Cerebellar cortex (tissue), 1 donor: ENCODE results near the gene AIFM3.
A peak's percentile ranks its signal among the peaks of the same experiment; 100 is the strongest.
"Not testable (repeated sequence)": the region's sequence is repeated elsewhere in the genome, so short reads cannot be mapped to it uniquely, and the experiment has no call there.

Experiments used
- DNase-seq: peaks from one replicate; pipeline ENCODE4 v3.0.0-alpha.2; 2015; ENCODE audit warnings: low spot score

Gene AIFM3

DNA sequence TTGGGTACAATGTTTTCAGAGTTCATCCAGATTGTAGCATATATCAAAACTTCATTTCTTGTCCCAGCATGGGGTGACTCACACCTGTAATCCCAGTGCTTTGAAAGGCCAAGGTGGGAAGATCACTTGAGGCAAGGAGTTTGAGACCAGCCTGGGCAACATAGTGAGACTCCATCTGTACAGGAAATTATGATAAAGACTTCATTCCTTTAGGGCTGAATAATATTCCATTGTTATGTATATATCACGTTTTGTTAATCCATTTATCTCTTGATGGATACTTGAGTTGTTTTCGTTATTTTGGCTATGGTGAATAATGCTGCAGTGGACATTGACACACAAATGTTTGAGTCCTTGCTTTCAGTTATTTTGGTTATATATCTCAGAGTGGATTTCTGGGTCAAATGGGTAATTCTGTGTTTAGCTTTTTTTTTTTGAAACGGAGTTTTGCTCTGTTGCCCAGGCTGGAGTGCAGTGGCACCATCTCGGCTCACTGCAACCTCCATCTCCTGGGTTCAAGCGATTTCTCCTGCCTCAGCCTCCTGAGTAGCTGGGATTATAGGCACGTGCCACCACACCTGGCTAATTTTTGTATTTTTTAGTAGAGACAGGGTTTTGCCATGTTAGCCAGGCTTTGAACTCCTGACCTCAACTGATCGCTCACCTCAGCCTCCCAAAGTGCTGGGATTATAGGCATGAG, 24.7 kb upstream of the AIFM3 start:
- not testable (repeated sequence) for DNase-seq

DNA sequence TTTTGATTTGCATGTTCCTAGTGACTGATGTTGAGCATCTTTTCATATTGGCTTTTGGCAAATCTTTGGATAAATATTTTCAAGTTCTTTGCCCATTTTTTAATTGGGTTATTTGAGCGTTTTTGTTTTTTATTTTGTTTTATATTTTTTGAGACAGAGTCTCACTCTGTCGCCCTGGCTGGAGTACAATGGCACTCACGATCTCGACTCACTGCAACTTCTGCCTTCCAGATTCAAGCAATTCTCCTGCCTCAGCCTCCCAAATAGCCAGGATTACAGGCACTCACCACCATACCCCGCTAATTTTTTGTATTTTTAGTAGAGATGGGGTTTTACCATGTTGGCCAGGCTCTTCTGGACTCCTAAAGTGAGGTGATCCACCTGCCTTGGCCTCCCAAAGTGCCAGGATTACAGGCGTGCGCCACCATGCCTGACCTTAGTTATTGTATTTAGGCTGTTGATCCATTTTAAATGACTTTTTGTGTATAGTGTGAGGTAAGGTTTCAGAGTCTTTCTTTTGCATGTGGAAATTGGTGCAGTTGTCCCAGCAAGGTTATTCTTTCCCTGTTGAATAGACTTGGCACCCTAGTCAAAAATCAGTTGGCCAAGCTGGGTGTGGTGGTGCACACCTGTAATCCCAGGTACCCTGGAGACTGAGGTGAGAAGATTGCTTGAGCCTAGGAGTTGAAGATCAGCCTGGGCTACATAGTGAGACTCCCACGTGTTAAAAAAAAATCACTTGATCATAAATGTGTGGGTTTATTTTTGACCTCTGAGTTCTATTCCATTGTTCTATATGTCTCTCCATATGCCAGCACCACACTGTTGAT, 23.7 kb upstream of the AIFM3 start:
- no peak for DNase-seq

GRCh38 chr22:20944042-20944441, 23.0 kb upstream of the AIFM3 start:
- no peak for DNase-seq

DNA sequence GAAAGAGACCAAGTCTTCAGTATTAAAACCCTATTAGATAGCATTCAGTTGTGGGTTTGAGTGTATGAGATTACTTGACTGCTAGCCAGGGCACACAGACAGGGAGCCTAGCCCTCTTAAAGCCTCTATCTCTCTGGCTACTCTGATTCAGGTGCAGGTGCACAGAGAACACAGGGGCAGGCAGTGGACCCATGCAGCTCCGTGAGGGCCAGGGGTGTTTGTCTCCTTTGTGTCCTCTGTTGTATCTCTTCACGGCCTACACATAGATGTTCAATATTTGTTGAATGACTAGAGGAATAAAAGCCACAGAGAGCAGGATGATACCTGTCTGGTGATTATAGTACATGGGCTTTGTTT, 21.5 kb upstream of the AIFM3 start:
- DNase-seq, result no peak

- no peak for DNase-seq
Observed at GRCh38 chr22:20946080-20946986, 20.7 kb upstream of the AIFM3 start.

DNA sequence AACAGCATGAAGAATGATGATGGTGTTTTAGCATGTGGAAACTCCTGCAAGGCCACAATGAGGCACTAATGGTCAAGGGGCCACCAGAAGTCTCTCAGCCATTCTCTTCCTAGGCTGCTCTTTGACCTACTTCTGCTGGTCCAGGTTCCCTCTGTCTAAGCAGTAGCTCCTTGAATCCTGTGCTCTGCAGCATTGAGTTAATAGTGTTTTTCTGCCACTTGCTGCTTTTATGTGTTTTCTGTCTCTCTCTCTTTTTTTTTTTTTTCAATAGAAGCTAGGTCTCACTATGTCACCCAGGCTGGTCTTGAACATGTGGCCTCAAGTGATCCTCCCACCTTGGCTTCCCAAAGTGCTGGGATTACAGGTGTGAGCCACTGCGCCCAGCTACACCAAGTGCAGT, 20.1 kb upstream of the AIFM3 start:
- DNase-seq, result no peak

GRCh38 chr22:20948450-20948849, 18.6 kb upstream of the AIFM3 start:
- DNase-seq, result no peak

- no peak for DNase-seq
Observed at GRCh38 chr22:20948989-20949388, 18.1 kb upstream of the AIFM3 start.

- DNase-seq, result no peak
Observed at GRCh38 chr22:20949698-20950183, 17.3 kb upstream of the AIFM3 start.

- DNase-seq, result no peak
Observed at GRCh38 chr22:20951151-20951931, 15.7 kb upstream of the AIFM3 start.

DNA sequence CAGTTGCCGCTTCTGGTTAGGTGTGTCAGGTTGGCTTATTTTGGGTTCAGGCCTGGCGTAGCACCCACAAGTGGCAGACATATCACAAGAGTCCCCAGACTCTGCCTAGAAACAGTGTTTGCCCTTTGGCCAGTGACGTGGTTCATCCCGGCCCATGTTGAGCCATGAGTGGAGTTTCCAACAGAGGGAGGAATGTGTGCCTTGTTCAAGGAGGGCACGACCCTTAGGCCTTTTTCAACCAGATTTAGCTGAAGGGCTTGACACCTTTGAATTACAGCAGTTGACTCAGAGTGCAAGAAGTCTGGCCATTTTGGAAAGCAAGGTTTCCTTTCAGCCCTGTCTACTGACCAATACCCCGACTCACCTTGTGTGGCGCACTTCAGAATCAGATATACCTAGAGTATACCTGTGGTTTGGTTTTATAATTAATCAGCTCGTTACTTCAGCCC, 15.1 kb upstream of the AIFM3 start:
- no peak for DNase-seq

GRCh38 chr22:20952544-20953341, 14.3 kb upstream of the AIFM3 start:
- DNase-seq, result no peak

DNA sequence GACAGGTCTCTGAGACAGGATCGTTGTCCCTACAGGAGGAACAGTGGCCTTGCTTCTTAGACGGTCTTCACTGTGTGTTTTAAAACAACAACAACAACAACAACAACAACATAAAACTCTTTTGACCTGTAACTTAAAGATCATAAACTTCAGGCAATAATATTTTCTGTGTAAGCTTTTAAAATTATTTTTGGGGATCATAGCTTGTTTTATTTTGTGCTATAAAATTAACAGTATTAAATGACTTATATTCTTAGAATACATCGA, 13.8 kb upstream of the AIFM3 start:
- no peak for DNase-seq

DNA sequence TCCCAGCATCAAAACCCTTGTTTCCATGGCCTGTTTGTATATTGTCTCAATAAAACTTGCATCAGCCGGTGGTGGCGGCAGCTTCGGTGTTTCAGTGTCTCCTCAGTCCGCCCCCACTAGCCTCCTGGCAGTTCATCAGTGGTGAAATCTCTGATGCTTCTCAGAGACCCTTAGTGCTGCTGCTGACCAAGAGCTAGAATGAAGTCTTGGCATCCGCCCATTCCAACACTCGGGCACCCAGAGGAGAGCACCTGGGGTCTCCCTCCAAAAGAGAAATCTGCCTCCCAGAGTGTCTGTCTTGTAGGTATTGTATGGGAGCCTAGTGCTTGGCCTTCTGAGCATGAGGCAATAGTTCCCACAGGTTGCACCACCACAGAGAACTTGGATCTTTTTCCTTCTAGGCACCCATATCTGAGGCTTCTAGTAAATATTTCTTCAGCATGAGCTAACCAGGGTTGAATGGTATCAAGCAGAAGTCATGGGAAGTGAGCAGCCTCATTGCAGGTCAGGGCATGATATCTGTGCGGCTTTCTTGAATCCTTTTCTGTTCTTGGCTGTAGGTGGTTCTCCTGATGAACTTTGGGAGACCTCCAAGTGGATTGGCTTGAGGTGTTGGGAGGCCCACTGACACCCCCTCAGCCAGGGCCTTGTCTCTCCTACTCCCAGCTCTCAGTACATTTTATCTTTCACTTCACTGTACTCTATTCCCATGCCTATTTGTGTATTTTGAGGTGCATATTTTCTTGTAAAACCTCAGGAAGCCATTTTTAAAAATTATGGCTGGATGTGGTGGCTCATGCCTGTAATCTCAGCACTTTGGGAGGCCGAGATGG, 13.2 kb upstream of the AIFM3 start:
- no peak for DNase-seq

- DNase-seq, result no peak
Observed at GRCh38 chr22:20955548-20955947, 11.5 kb upstream of the AIFM3 start.

DNA sequence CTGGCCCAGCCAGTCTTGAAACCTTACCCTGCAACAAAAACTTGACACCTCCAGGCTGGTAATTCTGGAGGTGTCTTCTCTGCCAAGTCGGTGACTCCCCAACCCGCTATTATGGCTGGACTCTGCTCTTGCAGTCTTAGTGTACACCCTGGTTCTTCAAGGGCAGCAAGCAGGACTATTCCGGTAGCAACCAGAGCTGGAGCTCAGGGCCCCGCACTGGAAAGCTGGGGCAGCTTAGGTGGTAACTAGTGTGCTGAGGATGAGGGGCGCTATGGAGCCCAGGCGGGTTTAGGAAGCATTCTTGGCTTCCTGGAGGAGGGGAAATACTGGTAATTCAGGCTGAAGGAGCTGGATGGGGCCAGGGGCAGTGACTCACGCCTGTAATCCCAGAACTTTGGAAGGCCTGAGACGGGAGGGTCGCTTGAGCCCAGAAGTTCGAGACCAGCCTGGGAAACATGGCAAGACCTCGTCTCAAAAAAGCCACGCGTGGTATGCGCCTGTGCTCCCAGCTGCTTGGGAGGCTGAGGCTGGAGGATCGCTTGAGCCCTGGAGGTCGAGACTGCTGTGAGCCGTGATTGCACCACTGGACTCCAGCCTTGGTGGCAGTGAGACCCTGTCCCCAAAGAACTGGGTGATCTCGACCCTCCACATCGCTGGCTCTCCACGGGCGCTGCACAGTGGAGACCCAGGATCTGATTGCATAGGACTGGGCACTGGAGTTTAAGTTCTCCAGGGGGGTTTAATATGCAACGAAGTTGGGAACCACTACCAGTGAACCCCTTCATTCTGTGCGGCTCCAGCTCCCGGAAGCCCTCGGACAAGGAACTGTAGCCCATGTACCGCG, 10.6 kb upstream of the AIFM3 start:
- peak; percentile 61 for DNase-seq

GRCh38 chr22:20957102-20957682, 9.9 kb upstream of the AIFM3 start:
- DNase-seq, result no peak

DNA sequence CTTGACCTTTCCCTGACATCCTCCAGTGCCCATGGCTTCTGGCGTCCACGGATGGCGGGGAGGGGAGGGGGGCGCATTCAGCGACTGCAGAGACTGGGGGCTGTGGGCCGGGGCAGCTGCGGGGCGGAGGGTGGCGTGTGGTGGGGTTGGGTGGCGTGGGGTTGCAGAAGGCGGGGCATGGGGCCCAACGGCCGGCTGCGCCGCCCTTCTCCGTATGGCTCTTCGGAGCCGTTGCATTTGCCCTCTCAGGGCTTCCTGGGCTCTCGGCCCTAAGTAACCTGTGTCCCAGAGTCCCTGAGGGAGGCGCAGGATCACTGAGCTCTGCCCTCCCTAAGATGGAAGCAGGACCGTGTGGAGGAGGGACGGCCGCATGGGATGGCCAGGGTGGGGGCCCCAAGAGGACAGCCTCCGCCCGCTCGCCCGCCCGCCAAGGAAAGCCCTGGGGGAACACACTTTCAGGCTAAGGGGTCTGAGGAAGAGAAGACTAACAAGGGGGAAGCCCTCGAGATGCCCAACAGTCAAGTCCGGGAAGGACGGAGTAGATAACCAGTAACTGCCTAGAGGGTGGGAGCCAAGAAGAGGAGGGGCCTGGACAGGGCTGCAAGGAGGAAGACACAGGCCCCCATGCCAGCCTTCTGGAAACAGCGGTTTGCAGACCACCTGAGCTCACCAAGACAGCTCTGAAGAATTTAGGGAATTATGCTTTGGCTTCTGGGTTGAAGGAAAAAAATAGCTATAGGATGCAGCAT, 9.2 kb upstream of the AIFM3 start:
- DNase-seq, result peak; percentile 68
